Stimulated activated CD4-positive, alpha-beta T cell treated with anti-CD3 and anti-CD28 coated beads, Interleukin-15, amount 100 ng/mL, for 24 hours (primary cell): ENCODE results near the gene C17orf78.
A peak's percentile ranks its signal among the peaks of the same experiment; 100 is the strongest.
"Not testable (repeated sequence)": the region's sequence is repeated elsewhere in the genome, so short reads cannot be mapped to it uniquely, and the experiment has no call there.

Experiments
- DNase-seq: peaks from one replicate; pipeline ENCODE4 v3.0.0-alpha.2; 2020

The C17orf78 gene

DNA sequence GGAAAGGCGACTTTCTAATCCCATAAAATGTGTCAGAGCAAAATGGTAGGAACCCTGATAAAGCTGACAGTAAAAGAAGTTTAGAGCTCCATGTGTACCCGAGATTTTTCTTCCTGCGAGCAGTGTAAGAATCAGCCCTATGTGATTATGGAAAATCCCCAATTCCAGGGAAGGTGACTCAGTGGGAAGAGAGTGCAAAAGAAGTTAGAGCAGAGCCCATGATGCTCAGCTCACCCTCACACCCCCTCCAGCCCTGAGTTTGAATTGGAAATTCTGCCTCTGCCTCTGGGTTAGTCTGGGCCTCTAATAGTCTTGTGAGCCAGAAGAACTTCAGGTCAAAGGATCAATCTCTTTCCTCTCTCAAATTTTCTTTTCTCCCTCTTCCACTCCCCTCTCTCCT lies 12.5 kb downstream of the C17orf78 start:
- no peak for DNase-seq

GRCh38 chr17:37389160-37389559 lies 13.4 kb downstream of the C17orf78 start:
- DNase-seq = no peak

DNA sequence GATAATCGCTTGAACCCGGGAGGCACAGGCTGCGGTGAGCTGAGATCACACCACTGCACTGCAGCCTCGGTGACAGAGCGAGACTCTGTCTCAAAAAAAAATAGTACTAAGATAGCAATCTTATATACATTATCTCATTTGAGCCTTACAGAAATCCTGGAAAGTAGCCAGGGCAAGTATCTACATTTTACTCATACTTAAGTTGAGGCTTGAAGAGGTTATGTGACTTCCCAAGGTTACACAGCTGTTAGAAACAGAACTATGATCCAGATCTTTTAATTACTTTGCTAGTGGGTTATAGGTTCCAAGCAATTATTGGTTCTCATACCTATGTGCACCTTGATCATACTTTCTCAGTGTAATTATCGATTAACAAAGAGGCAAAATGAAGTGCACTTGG lies 15.4 kb downstream of the C17orf78 start:
- DNase-seq = no peak

GRCh38 chr17:37392024-37392590 lies 16.3 kb downstream of the C17orf78 start:
- no peak for DNase-seq

DNA sequence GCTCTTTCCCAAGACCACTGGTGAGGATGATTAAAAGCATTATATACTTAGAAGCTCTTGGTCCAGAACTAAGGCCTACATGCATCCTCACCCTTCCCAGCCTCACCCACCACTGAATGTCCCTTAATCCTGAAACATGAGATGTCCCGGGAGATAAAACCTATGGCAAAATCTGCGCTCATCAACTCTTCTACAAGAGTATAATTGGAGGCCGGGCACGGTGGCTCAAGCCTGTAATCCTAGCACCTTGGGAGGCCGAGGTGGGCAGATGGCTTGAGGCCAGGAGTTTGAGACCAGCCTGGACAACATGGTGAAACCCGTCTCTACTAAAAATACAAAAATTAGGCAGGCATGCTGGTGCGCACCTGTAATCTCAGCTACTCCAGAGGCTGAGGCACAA lies 17.6 kb downstream of the C17orf78 start:
- DNase-seq = no peak

GRCh38 chr17:37399265-37399803 lies 23.5 kb downstream of the C17orf78 start:
- no peak for DNase-seq

DNA sequence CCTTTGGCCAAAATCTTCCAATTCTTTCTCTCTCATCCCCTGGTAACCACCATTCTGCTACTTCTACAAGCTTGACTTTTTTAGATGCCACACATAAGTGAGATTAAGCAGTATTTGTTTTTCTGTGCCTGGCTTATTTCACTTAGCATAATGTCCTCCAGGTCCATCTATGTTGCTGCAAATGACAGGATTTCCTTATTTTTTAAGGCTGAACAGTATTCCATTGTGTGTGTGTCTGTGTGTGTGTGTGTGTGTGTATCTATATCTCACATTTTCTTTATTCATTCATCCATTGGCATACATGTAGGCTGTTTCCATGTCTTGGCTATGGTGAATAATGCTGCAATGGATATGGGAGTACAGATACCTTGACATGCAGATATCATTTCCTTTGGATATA lies 24.7 kb downstream of the C17orf78 start:
- DNase-seq = no peak

DNA sequence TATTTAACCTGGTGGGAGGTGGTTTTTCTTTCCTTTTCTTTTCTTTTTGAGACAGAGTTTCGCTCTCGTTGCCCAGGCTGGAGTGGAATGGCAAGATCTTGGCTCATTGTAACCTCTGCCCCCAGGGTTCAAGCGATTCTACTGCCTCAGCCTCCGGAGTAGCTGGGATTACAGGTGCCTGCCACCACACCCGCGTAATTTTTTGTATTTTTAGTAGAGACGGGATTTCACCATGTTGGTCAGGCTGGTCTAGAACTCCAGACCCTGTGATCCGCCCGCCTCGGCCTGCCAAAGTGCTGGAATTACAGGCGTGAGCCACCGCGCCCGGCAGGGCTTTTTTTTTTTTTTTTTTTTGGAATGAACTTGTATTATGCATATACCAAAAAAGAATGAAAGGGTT lies 29.7 kb downstream of the C17orf78 start:
- not testable (repeated sequence) for DNase-seq

DNA sequence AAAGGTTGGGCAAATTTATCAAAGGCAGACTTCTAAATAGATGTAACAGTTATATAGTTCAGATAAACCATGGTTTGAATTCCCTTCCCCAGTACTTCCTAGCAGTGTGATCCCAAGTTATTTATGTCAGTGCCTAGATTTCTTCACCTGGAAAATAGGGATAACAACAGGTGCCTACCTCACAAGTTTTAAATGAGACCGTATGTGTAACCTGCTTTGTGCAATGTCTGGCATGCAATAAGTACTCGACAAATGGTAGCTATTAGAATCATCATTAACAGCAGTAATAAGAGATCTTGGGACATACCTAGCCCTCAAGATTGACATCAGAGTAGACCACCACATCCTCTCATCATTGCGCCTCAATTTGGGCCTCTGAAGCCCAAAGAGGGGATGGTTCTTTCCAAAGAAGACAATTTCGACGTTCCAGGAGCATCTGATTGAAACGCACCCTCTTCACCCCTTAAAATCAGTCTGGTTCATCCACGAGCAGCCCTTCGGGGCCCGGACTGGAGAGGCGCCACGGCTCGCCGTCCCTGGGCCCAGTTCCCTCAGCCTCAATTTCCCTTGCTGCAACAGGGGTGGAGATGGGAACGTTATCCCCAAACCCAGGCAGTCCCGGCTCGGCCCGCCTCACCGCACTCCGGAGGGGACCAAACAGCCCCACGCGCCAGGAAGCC lies 30.3 kb downstream of the C17orf78 start:
- DNase-seq = no peak

DNA sequence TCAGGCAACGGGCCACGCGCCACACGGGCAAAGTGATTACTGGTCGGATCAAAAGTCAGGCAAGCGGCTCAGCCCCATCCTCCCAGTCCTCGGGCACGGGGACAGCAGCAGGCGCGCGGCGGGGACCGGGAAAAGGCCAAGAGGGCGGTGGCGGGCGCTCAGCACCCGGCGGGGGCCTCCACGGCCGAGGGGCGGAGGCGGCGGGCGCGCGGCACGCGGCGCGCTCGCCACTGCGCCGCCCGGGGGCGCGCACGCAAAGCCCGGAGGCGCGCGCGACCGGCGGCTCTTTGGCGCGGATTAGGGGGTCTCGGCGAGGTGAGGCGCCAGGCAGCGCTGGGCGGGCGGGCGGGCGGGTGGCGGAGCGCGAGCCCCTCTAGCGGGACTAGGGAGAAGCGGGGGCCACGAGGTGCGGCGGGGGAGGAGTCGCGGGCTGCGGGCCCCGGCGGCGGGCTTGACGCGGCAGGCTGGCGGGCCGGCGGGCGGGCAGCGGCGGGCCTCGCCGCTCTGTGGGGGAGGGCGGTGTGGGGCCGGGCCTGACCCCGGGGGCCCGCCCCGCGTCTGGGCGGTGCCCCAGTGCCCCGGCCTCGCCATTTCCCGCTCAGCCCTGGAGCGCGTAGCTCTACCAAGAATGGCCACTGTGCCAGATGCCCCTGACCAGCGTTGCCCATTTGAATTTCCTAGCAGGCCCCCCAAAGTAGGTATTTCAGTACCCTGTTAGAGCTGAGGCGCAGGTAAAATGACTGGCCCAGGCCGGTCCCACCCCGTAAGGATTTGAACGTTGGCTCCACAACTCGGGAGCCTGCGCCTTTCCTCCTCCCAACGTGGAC lies 31.1 kb downstream of the C17orf78 start, which contains the start of the genes ACACA and TADA2A:
ACACA (minus strand) TSS at position 202 of the 827 bp plus-strand sequence. CDS start 537 bp downstream, outside the sequence.
TADA2A (plus strand) TSS at position 252 of the 827 bp plus-strand sequence. CDS start 4,480 bp downstream, outside the sequence.
- peak; percentile 88 for DNase-seq

DNA sequence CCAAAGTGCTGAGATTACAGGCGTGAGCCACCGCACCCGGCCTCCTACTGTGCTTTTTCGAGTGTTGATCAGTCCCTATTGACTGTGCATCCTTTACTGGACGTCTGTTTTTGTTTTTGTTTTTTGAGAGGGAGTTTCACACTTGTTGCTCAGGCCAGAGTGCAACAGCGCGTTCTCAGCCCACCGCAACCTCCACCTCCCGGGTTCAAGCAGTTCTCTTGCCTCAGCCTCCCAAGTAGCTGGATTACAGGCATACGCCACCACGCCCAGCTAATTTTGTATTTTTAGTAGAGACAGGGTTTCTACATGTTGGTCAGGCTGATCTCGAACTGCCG lies 32.3 kb downstream of the C17orf78 start:
- not testable (repeated sequence) for DNase-seq

GRCh38 chr17:37410357-37410756 lies 34.6 kb downstream of the C17orf78 start:
- no peak for DNase-seq

GRCh38 chr17:37413875-37414519 lies 38.2 kb downstream of the C17orf78 start:
- no peak for DNase-seq

DNA sequence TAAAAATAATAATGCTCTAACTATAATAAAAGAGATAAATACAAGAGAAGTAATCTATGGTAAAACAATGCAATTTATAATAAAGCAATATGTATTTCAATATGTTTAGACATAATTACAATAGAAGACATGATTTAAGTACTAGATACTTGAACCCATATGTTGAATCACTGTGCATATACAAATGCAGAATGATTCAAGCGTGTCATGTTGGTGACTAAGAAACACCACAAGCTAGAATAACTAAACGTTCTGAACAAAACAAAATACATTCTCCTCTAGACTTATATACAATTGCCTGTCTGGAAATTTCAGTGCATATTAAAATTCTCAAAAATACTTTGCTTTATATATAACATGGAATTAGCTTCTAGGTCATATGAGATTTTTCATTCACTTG lies 42.1 kb downstream of the C17orf78 start:
- no peak for DNase-seq

- DNase-seq = no peak
These were observed 47.3 kb downstream of the C17orf78 start for GRCh38 chr17:37422971-37423625.

DNA sequence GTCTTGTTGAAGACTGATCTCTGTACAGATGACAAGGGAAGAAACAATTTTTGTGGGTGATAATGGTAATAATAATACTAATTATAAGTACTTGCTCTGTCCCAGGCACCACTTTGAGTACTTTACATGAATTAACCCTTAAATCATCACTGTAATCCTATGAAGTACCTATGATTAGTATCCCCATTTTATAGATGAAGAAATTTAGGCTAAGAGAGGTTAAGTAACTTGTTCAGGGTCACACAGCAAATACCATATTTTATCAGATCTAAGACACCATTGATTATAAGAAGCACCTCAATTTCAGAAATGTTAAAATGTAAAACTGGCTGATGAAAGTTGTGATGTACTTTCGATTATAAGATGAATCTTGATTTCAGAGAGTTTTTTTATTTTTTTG lies 49.5 kb downstream of the C17orf78 start:
- no peak for DNase-seq

DNA sequence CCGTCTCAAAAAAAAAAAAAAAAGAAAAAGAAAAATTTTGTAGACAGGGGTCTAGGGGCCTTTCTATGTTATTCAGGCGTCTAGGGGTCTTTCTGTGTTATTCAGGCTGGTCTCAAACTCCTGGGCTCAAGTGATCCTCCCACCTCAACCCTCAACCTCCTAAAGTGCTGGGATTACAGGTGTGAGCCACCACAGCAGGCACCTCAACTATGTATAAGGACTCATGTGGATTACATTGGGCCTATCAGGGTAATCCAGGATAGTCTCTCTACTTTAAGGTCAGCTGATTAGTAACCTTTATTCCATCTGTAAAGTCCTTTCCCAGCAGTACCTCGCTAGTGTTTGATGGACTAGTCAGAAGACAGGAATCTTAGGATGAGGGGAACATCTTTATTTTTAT lies 53.3 kb downstream of the C17orf78 start:
- DNase-seq = no peak

DNA sequence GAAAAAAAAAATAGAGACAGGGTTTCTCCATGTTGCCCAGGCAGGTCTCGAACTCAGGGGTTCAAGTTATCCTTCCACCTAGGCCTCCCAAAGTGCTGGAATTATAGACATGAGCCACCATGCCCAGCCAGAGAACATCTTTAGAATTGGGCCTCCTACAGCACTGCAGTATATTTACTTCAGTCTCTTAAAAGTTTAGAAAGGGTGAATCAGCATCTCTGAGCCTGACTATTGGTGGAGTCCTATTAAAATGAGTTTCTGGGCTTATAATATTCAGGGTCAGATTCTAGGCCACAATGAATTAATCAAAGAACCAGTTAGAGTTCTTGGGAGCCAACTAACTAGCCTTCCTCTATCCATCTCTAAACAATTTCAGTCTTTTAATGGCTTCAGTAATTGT lies 53.7 kb downstream of the C17orf78 start:
- no peak for DNase-seq

GRCh38 chr17:37430051-37430627 lies 54.4 kb downstream of the C17orf78 start:
- DNase-seq = no peak

DNA sequence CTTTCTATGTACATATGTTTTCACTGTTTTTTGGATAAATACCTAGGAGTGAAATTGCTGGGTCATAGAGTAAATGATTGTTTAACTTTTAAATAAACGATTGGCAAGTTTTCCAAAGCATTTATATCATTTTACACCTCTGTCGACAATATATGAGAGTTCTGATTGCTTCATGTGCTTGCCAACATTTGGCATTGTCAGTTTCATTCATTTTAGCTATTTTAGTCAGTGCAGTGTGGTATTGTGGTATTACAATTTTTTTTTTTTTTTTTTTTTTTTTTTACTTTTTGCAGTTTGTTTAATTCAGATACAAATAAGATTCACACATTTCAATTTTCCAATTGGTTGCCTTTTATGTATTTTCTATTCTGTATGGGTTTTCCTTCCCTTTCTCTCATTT lies 56.9 kb downstream of the C17orf78 start:
- no peak for DNase-seq

- no peak for DNase-seq
These were observed 62.4 kb downstream of the C17orf78 start for GRCh38 chr17:37438141-37438540.

GRCh38 chr17:37440424-37440823 lies 64.6 kb downstream of the C17orf78 start:
- no peak for DNase-seq
